Glutamatergic neuron (in vitro differentiated cells): ENCODE results near the gene DCP1B. TPM values are rescaled to one million over a fixed set of nuclear protein-coding genes. Genes with fewer than 3 reads are reported as not detected.

Source experiments
- DNase-seq: peaks from one replicate; pipeline ENCODE4 v3.0.0; 2022
- H3K27ac Mint-ChIP-seq: one replicate; pipeline ENCODE4 v1.8.0; 2020; ENCODE audit warnings: mild to moderate bottlenecking, mixed read lengths, inconsistent platforms; ENCODE audit not compliant: unreplicated experiment
- H3K27me3 Mint-ChIP-seq: one replicate; pipeline ENCODE4 v1.8.0; 2020; ENCODE audit warnings: mild to moderate bottlenecking, moderate library complexity, mixed read lengths, inconsistent platforms; ENCODE audit not compliant: unreplicated experiment
- H3K36me3 Mint-ChIP-seq: one replicate; pipeline ENCODE4 v1.8.0; 2020; ENCODE audit warnings: mild to moderate bottlenecking, mixed read lengths, inconsistent platforms; ENCODE audit not compliant: unreplicated experiment
- H3K4me1 Mint-ChIP-seq: one replicate; pipeline ENCODE4 v1.8.0; 2020; ENCODE audit warnings: mild to moderate bottlenecking, low read depth, mixed read lengths, inconsistent platforms; ENCODE audit not compliant: unreplicated experiment
- H3K4me3 Mint-ChIP-seq: one replicate; pipeline ENCODE4 v1.8.0; 2020; ENCODE audit warnings: mild to moderate bottlenecking, mixed read lengths, inconsistent platforms; ENCODE audit not compliant: unreplicated experiment
- H3K9me3 Mint-ChIP-seq: one replicate; pipeline ENCODE4 v1.8.0; 2020; ENCODE audit warnings: mild to moderate bottlenecking, moderate library complexity, mixed read lengths, inconsistent platforms; ENCODE audit not compliant: unreplicated experiment
- total RNA-seq: library from RNA; stranded (reverse); fragmentation: NEBNext Ultra II Directional; extraction: Animal tissue kit (Norgen Biotek cat#: 25700); gene quantifications from one replicate; pipeline ENCODE4 v1.2.1, GENCODE V29; 2021; ENCODE audit not compliant: unreplicated experiment
- TF ChIP-seq, protein P1 (sequence below): fragments of 200-600 bp; sonication (generic); IDR thresholded peaks from one replicate; pipeline ENCODE4 v1.5.0; 2021; ENCODE audit not compliant: partially characterized antibody, unreplicated experiment

The DCP1B gene
- total RNA-seq, 1 donor from 2014 or later = 14.2 TPM

DNA sequence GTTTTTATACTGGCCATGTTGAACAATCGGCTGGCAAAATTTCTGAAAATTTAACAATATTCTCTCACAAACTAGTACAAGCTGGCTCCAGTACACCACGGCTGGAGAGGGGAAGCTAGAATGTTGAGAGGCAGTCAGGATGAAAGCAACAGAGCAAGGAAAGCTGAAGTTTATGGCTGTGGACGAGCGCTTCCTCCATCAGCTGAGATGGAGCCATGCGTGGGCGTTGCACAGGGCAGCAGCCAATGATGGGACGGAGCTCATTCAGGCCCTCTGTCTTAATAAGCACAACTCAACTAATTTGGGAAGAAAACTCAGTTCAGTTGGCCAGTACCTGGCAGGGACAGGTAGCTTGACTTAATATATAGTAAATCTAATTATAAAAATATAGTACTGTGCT is 14.1 kb upstream of the DCP1B start:
- Mint-ChIP-seq H3K36me3 (no peaks in the 10 kb centered on the region), H3K27ac (no peak overlapping the region), H3K27me3 (peaks cover 2% of the 10 kb centered on the region), H3K9me3 (no peaks in the 10 kb centered on the region), H3K4me1 (peaks cover 4% of the 10 kb centered on the region), H3K4me3 (no peak overlapping the region)
- DNase-seq = no peak
- TF ChIP-seq, protein P1, sequence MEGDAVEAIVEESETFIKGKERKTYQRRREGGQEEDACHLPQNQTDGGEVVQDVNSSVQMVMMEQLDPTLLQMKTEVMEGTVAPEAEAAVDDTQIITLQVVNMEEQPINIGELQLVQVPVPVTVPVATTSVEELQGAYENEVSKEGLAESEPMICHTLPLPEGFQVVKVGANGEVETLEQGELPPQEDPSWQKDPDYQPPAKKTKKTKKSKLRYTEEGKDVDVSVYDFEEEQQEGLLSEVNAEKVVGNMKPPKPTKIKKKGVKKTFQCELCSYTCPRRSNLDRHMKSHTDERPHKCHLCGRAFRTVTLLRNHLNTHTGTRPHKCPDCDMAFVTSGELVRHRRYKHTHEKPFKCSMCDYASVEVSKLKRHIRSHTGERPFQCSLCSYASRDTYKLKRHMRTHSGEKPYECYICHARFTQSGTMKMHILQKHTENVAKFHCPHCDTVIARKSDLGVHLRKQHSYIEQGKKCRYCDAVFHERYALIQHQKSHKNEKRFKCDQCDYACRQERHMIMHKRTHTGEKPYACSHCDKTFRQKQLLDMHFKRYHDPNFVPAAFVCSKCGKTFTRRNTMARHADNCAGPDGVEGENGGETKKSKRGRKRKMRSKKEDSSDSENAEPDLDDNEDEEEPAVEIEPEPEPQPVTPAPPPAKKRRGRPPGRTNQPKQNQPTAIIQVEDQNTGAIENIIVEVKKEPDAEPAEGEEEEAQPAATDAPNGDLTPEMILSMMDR = no peak

DNA sequence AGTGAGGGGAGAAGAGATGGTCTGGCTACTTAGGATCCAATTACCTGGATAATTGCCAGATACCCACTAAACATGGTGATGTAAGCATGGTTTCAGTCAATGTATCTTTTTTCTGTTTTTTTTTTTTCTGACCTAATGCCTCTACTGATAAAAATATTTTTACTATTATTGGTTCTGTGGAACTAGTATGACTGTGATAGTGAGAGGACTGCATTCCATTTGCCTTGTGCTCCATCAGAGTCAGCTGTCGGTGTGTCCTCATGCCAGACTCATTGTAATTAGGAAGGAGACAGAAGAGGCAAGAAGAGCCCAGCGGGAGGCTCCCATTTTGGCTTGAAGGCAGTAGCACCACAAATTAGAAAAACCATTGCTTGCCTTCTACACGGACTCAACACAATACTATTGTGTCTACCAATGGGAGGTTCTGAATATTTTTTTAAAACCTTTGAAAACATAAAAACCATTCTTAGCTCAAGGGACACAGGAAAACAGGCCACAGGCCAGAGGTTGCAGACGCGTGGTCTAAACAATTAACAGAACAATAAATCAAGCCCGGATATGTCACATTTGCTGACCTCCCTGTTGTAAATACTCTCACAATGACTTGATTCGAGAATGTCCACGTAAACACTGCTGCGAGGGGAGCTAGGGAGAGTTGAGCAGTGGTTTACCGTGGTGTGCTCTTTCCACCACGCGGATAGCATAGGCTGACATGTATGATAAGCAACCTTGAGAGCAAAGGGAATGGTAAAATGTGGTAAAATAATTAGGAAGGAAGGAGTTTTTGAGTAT is 13.5 kb upstream of the DCP1B start:
- no peaks in the 10 kb centered on the region for H3K36me3 Mint-ChIP-seq
- no peak for DNase-seq
- H3K27me3 Mint-ChIP-seq = peaks cover 2% of the 10 kb centered on the region
- no peak overlapping the region for H3K4me3 Mint-ChIP-seq
- peaks cover 4% of the 10 kb centered on the region for H3K4me1 Mint-ChIP-seq
- H3K27ac Mint-ChIP-seq = no peak overlapping the region
- H3K9me3 Mint-ChIP-seq = no peaks in the 10 kb centered on the region
- TF ChIP-seq, protein P1 = no peak

DNA sequence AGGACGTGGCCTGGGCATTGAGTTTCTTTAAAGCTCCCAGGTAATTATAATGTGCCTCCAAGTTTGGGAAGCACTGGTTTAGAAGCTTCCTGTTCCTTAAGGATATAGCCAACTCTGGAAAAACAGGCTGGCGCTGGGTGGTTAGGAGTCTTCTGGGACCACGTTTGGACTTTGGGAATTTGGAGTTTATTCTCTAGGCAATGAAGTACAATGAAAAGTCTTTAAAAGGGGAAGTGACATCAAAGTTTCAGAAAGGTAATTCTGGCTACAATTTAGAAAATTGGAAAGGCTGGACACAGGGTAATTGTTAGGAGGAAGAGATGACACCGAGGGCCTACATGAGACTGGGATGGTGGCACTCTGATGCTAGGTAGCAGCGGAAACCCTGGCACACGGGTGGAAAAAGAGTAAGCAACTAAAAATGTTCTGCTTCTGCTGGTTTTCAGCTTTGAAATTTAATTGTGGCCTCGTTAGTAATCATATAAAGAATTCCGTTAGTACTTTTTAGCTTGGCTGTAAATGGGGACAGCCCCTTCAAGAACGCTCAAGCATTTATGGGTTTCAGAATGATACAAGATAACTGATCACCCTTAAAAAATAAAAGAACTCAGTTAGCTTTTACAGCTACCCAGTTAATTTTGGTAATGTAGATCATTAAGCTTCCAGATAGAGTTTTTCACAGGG is 12.7 kb upstream of the DCP1B start:
- H3K4me1 Mint-ChIP-seq = peaks cover 4% of the 10 kb centered on the region
- no peak for DNase-seq
- TF ChIP-seq, protein P1 = no peak
- H3K36me3 Mint-ChIP-seq = no peaks in the 10 kb centered on the region
- no peak overlapping the region for H3K4me3 Mint-ChIP-seq
- peaks cover under 1% of the 10 kb centered on the region for H3K9me3 Mint-ChIP-seq
- no peak overlapping the region for H3K27ac Mint-ChIP-seq
- H3K27me3 Mint-ChIP-seq = no peaks in the 10 kb centered on the region

GRCh38 chr12:2014231-2014630 is 10.0 kb upstream of the DCP1B start:
- peaks cover 4% of the 10 kb centered on the region for H3K4me1 Mint-ChIP-seq
- no peak for DNase-seq
- H3K36me3 Mint-ChIP-seq = no peaks in the 10 kb centered on the region
- no peak overlapping the region for H3K4me3 Mint-ChIP-seq
- peaks cover 2% of the 10 kb centered on the region for H3K27me3 Mint-ChIP-seq
- H3K27ac Mint-ChIP-seq = no peak overlapping the region
- TF ChIP-seq, protein P1 = no peak
- peaks cover 2% of the 10 kb centered on the region for H3K9me3 Mint-ChIP-seq

DNA sequence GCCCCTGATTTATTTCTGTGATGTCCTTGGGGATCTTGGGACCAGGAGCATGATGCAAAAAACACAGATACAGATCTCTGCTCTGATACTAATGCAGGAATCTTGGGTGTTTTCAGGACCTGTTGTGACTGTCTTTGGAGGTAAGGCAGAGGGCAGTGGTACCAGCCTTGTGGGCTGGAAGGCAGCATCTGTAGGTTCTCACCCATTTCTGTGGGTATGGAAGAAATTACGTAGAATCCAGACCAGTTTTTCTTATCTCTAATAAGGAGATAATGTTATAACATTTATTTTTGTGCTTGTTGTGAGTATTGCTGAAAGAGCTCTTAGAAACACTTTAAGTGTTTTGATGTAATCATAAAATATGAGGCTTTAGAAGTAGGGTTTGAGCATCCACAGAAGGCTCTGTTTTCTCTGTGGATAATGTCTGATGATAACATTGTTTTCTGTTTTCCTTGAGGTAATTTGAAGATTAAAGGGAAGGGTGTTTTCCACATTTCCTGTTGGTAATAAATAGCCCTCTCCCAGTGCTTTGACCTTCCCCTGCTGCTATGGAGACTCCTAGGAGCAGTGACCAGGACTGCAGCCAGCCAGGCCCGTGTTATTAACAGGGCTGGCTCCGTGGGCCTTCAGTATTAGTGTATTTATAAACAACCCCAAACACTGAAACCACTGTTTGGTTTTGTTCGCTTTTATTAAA is 9.4 kb upstream of the DCP1B start:
- Mint-ChIP-seq H3K27ac (no peak overlapping the region), H3K9me3 (peaks cover 2% of the 10 kb centered on the region), H3K4me3 (no peak overlapping the region), H3K27me3 (peaks cover 2% of the 10 kb centered on the region), H3K36me3 (no peaks in the 10 kb centered on the region), H3K4me1 (peaks cover 4% of the 10 kb centered on the region)
- TF ChIP-seq, protein P1 = no peak
- DNase-seq = no peak
